ENCODE data around the gene AUTS2. TPM values are rescaled to one million over a fixed set of nuclear protein-coding genes. Genes with fewer than 3 reads are reported as not detected.

Gene AUTS2
- total and polyA plus RNA-seq, 11 donors = 3.4 to 14.0 (median 7.3) TPM

GRCh38 chr7:70432567-70433001 lies 834.3 kb downstream of the AUTS2 start:
- Histone ChIP-seq H3K9me3 (no peaks in the 10 kb centered on the region), H3K27ac (no peak overlapping the region), H3K4me1 (no peaks in the 10 kb centered on the region), H3K4me3 (no peak overlapping the region), H3K36me3 (no peaks in the 10 kb centered on the region), H3K27me3 (no peaks in the 10 kb centered on the region)
- intact Hi-C loops (cut with DNase I) = no loop called here
- WGBS, 4 donors = 89 to 96% (median 93%) methylated on average over 11 to 12 of the region's 12 CpGs
- TF ChIP-seq CTCF (IDR thresholded peaks at IDR 0.05) (no peak), POLR2A (IDR thresholded peaks at IDR 0.05) (no peak)
- no peak for ATAC-seq
- DNase-seq = no peak

- Histone ChIP-seq H3K4me1 (no peaks in the 10 kb centered on the region), H3K9me3 (no peaks in the 10 kb centered on the region), H3K4me3 (no peak overlapping the region), H3K27ac (no peak overlapping the region), H3K27me3 (no peaks in the 10 kb centered on the region), H3K36me3 (no peaks in the 10 kb centered on the region)
- intact Hi-C loops (cut with DNase I) = no loop called here
- 70 to 97% (median 92%) methylated on average over 2 of the region's 2 CpGs for WGBS, 4 donors
- DNase-seq (no peak), ATAC-seq (no peak)
- TF ChIP-seq CTCF (IDR thresholded peaks at IDR 0.05) = peak in 1 of 12 donors; percentile 4
- TF ChIP-seq POLR2A (IDR thresholded peaks at IDR 0.05) = no peak
Measured at GRCh38 chr7:70434376-70434775, 836.1 kb downstream of the AUTS2 start.

GRCh38 chr7:70434821-70435220 lies 836.5 kb downstream of the AUTS2 start:
- Histone ChIP-seq H3K4me3 (no peak overlapping the region), H3K27me3 (no peaks in the 10 kb centered on the region), H3K4me1 (no peaks in the 10 kb centered on the region), H3K36me3 (no peaks in the 10 kb centered on the region), H3K9me3 (no peaks in the 10 kb centered on the region), H3K27ac (no peak overlapping the region)
- no peak for TF ChIP-seq CTCF (IDR thresholded peaks at IDR 0.05)
- TF ChIP-seq POLR2A (IDR thresholded peaks at IDR 0.05) = no peak
- 83 to 96% (median 94%) methylated on average over 1 of the region's 1 CpG for WGBS, 4 donors
- DNase-seq = no peak
- intact Hi-C loops (cut with DNase I) = no loop called here
- no peak for ATAC-seq

- Histone ChIP-seq H3K4me1 (no peaks in the 10 kb centered on the region), H3K4me3 (no peak overlapping the region), H3K27me3 (no peaks in the 10 kb centered on the region), H3K36me3 (no peaks in the 10 kb centered on the region), H3K9me3 (no peaks in the 10 kb centered on the region), H3K27ac (no peak overlapping the region)
- no peak for ATAC-seq
- DNase-seq = no peak
- 84 to 94% (median 94%) methylated on average over 1 of the region's 1 CpG for WGBS, 4 donors
- no peak for TF ChIP-seq POLR2A (IDR thresholded peaks at IDR 0.05)
- no peak for TF ChIP-seq CTCF (IDR thresholded peaks at IDR 0.05)
- intact Hi-C loops (cut with DNase I) = no loop called here
Measured at GRCh38 chr7:70435634-70436033, 837.4 kb downstream of the AUTS2 start.
